NCI-H146 (cell line): ENCODE data around the gene ANKRD55.
"Not testable (repeated sequence)": the region's sequence is repeated elsewhere in the genome, so short reads cannot be mapped to it uniquely, and the experiment has no call there.

Experiments used
- DNase-seq: peaks from one replicate; lab custom pipeline; 2025; lab: John Stamatoyannopoulos, UW

Gene ANKRD55

GRCh38 chr5:56102207-56102606 lies 130.9 kb downstream of the ANKRD55 start:
- DNase-seq, result not testable (repeated sequence)

GRCh38 chr5:56101180-56101579 lies 131.9 kb downstream of the ANKRD55 start:
- DNase-seq, result no peak

GRCh38 chr5:56100439-56101176 lies 132.5 kb downstream of the ANKRD55 start:
- DNase-seq, result no peak

DNA sequence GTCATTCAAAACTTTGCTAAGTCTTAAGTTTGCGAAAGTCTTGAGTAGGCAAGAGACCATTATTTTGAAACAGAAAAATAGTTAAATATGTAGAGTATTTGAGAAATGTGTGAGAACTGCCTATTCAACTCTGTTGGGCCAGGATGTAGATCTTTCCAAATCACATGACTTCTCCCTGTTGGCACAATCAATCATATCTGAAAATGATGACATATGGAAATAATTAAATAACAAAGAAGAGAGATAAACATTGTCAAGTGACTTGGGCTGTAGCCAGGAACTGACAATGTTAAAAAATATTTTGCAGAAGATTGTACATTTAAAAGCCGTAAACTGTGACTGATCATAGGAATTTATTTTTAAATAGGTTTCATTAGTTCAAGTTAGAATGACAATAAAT lies 133.8 kb downstream of the ANKRD55 start:
- no peak for DNase-seq

GRCh38 chr5:56097055-56097454 lies 136.1 kb downstream of the ANKRD55 start:
- DNase-seq, result no peak

GRCh38 chr5:56095579-56096102 lies 137.5 kb downstream of the ANKRD55 start:
- DNase-seq, result no peak

DNA sequence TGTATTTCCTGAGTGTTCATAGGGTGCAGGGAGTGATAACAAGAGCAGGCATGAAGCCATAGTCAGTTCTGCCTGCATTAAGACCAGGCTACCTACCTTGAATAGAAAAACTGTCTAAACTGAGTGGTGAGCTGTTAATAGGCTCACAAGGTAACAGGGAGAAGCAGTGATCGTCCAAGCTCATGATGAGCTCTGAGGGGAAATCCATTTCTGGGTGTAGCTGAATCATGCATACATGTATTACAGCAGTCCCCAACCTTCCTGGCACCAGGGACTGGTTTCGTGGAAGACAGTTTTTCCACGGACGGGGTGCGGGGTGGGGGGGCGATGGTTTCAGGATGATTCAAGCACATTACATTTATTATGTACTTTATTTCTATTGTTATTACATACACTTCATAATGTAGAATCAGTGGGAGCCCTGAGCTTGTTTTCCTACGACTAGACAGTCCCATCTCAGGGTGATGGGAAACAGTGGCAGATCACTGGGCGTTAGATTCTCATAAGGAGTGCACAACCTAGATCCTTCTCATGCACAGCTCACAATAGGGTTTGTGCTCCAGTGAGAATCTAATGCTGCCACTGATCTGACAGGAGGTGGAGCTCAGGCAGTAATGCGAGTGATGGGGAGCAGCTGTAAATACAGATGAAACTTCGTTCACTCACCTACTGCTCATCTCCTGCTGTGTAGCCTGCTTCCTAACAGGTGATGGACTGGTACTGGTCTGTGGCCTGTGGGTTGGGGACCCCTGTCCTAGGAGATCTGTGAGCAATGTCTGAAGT lies 138.4 kb downstream of the ANKRD55 start:
- no peak for DNase-seq

GRCh38 chr5:56093970-56094369 lies 139.2 kb downstream of the ANKRD55 start:
- DNase-seq, result no peak

DNA sequence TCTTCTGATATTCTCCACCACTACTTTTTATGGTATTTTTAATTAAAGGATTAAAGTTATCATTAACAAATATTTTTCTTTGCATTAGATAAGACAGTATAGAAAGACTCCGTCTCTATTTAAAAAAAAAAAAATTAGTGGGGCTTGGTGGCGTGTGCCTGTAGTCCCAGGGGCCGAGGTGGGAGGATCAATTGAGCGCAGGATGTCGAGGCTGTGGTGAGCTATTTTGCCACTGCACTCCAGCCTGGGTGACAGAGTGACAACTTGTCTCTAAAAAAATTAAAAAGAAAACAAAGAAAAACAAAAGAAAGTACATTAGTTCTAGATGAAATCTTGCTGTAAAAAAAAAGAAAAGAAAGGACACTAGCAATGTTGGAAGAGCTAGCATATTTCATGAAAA lies 141.0 kb downstream of the ANKRD55 start:
- DNase-seq, result no peak

DNA sequence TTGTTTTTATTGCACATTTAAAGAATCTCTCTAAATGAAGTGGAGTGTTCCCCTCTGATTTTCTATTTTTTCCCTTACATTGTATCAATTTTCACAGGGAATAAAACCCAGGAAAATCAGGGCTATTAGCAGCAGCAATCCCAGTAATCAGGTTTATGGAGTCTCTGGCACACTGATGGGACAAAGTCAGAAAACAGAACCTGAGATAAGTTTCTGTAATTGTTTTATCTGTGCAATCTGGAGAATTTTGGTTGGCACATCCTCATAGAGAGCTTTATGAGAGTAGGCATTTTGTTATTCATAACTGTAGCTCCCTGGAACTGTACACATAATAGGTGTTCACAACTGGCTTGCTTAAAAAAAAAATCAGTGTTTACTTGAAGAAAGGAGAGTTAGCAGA lies 141.5 kb downstream of the ANKRD55 start:
- no peak for DNase-seq

DNA sequence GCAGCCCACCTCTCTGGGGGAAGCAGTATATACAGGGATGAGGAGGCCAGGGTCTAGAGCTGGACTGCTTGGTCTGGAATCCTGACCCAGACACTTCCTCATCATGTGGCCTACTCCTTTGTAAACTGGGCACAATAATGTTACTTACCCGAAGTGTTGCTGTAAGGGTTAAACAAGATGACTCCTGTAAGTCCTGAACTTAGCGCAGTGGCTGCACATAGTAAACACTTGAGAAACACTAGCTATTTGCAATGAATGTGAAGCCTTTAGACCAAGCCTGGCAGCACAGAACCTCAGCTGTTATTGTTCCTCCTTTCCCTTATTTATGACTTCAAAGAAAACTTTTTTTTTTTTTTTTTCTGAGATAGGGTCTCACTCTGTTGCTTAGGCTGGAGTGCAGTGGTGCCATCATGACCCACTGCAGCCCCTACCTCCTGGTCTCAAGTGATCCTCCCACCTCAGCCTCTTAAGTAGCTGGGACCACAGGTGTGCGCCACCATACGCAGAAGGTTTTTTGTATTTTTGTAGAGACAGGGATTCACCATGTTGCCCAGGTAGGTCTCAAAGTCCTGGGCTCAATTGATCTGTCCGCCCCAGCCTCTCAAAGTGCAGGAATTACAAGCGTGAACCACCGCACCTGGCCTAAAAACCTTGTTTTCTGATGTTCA lies 142.2 kb downstream of the ANKRD55 start:
- no peak for DNase-seq

DNA sequence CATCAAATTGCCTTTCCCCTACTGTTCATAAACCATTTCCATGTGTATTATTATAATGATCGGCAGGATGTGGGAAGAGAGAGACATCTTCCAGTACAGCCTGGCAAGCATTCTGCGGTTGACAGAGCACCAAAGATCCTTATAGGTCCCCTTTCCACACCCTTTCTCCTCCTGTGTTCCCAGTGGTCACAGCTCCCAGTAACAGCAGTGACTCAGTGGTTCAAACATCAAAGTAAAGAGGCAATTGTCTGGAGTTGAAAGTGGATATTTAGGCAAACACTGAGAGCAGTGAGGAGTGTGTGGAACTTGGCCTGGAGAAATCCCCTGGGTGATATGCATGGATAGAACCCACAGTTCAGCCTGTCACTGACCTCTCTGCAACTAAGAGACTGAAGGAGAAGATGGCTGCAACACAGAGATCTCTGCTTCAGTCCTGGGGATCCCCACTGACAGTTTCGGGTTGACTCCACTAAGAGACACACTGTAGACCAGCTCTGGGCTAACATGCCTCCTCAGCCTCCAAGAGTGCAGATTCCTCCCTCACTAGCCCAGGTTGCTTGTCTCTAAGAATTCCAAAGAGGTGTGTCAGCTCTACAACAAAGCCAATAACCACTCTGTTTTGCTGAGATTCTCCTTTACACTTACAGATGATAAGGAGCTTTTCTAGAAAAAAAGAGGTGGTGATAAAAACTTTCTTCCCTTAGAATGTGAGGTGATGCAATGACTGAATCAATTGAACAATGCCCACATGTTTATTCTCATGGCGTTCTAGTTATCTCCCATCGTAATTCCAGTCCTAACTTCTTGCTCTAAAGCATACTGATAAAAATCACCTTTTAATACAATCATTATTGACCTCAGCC lies 143.9 kb downstream of the ANKRD55 start:
- no peak for DNase-seq

DNA sequence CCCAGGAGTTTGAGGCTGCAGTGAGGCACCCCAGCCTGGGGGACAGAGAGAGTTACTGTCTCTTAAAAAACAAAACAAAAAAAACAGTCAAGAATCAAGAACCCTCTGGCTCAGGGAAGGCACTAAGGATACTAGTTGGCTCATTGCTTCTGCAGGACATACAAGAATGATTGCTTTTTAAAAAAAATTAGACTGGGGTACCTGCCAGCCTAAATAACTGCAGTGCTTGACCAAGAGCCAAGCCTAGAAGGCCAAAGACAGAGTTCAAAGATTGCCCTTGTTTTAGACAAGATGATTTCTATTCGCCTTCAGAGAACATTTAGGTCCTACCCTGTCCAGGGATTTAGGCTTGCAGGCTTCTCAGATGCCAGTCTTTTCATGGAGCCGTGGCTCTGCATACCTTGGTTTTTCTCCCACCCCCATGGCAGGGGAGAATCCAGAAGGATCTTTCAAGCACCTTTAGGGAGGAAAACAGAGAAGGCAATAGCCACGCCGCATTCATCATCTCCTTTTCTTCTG lies 144.6 kb downstream of the ANKRD55 start:
- no peak for DNase-seq

- DNase-seq, result no peak
These were observed 147.9 kb downstream of the ANKRD55 start for GRCh38 chr5:56085193-56085592.

GRCh38 chr5:56083286-56083854 lies 149.8 kb downstream of the ANKRD55 start:
- DNase-seq, result no peak

- not testable (repeated sequence) for DNase-seq
These were observed 152.0 kb downstream of the ANKRD55 start for GRCh38 chr5:56081053-56081642.

- no peak for DNase-seq
These were observed 152.6 kb downstream of the ANKRD55 start for GRCh38 chr5:56080375-56081052.

GRCh38 chr5:56079157-56079500 lies 154.0 kb downstream of the ANKRD55 start:
- DNase-seq, result not testable (repeated sequence)

DNA sequence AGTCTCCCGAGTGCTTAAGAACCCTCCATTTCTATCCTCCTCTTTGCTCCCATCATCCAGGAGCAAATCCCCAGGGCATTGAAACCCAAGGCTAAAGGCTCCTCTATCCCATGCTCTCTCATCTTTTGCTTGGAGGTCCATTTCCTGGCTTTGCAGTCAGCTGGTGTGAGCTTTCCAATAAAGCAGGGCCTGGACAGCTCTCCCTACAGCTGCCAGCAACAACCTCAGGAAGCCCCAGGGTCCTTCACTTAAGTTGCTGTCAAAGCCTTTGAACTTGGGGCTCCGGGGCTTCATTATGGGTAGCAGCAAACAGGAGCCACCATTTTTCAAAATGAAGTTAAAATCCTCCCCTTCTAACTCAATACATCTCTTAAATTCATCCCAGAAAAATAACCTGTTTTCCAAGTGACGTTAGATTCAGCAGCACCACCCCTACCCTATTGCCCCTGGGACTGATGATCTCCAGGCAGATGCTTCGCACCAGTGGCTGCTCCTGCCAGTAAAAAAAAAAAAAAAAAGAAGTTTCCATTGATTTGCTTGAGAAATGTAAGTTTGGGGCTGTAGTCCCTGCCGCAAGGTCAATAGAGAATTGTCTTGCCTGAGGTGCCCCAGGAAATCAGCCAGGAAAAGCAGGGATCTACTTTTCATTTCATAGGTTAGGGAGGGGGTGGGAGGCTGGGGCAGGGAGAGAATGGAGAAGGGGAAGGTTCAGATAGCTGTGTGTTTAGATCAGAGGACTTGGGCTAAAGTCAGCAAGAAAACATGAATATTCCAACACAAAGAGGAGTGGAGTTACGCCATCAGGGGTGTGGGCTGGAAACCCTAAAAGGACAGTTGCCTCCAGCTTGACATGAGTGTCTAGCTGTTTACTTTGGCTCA lies 154.6 kb downstream of the ANKRD55 start:
- no peak for DNase-seq
